Hematopoietic multipotent progenitor cell treated with erythropoietin and hydrocortisone succinate and interleukin-3 and kit ligand, for 17 days (in vitro differentiated cells): Measurements from ENCODE around the gene PAX7.

Experiments used
- DNase-seq: peaks from one replicate; pipeline ENCODE4 v3.0.0-alpha.2; 2015; ENCODE audit warnings: low spot score

The PAX7 gene

GRCh38 chr1:18703041-18703621 is 72.5 kb downstream of the PAX7 start:
- DNase-seq, result no peak

- no peak for DNase-seq
These were observed 75.2 kb downstream of the PAX7 start for GRCh38 chr1:18705811-18706210.

- no peak for DNase-seq
These were observed 77.1 kb downstream of the PAX7 start for GRCh38 chr1:18707696-18708257.

- no peak for DNase-seq
These were observed 79.4 kb downstream of the PAX7 start for GRCh38 chr1:18710002-18710401.

GRCh38 chr1:18711003-18711402 is 80.4 kb downstream of the PAX7 start:
- no peak for DNase-seq

- DNase-seq, result no peak
These were observed 81.0 kb downstream of the PAX7 start for GRCh38 chr1:18711536-18712251.

- no peak for DNase-seq
These were observed 81.6 kb downstream of the PAX7 start for GRCh38 chr1:18712252-18712600.

- no peak for DNase-seq
These were observed 83.9 kb downstream of the PAX7 start for GRCh38 chr1:18714404-18715175.

GRCh38 chr1:18716112-18716784 is 85.6 kb downstream of the PAX7 start:
- DNase-seq, result no peak

GRCh38 chr1:18716785-18717678 is 86.4 kb downstream of the PAX7 start:
- no peak for DNase-seq

- DNase-seq, result no peak
These were observed 89.3 kb downstream of the PAX7 start for GRCh38 chr1:18719786-18720451.

- DNase-seq, result no peak
These were observed 90.4 kb downstream of the PAX7 start for GRCh38 chr1:18721041-18721440.

- no peak for DNase-seq
These were observed 91.1 kb downstream of the PAX7 start for GRCh38 chr1:18721776-18722175.

- DNase-seq, result no peak
These were observed 91.6 kb downstream of the PAX7 start for GRCh38 chr1:18722270-18722669.

- no peak for DNase-seq
These were observed 92.6 kb downstream of the PAX7 start for GRCh38 chr1:18723206-18723605.

- DNase-seq, result no peak
These were observed 93.2 kb downstream of the PAX7 start for GRCh38 chr1:18723701-18724411.

GRCh38 chr1:18724801-18725200 is 94.2 kb downstream of the PAX7 start:
- DNase-seq, result no peak

- no peak for DNase-seq
These were observed 94.7 kb downstream of the PAX7 start for GRCh38 chr1:18725231-18725895.

GRCh38 chr1:18726368-18726767 is 95.7 kb downstream of the PAX7 start:
- no peak for DNase-seq

- no peak for DNase-seq
These were observed 97.3 kb downstream of the PAX7 start for GRCh38 chr1:18727956-18728355.
